HepG2 (cell line): ENCODE results near the gene LDAH. TPM values are rescaled to one million over a fixed set of nuclear protein-coding genes. Genes with fewer than 3 reads are reported as not detected.

ENCODE experiments used
- DPF2 ChIP-seq: sonication (generic); formaldehyde crosslinking; IDR thresholded peaks from 2 replicates; pipeline ENCODE4 v1.4.0; 2020; ENCODE audit warnings: mild to moderate bottlenecking, low read depth, missing genetic modification reagents, borderline replicate concordance
- HNF4G ChIP-seq, 2 experiments: sonication (generic) in 1 of 2; formaldehyde crosslinking in 1 of 2; IDR thresholded peaks; 2 replicates each; pipeline versions ENCODE4 v1.4.0 to v1.6.1; 2011 to 2020; ENCODE audit warnings: borderline replicate concordance in 2 of 2, low read depth in 2 of 2, mild to moderate bottlenecking in 2 of 2, low read length in 1 of 2, missing genetic modification reagents in 1 of 2, moderate library complexity in 1 of 2
- IKZF1 ChIP-seq: fragments of 450-650 bp; IDR thresholded peaks from 2 replicates; pipeline ENCODE4 v1.7.1; 2016
- KAT7 ChIP-seq: IDR thresholded peaks from 2 replicates; pipeline ENCODE4 v1.6.1; 2018; ENCODE audit warnings: borderline replicate concordance, missing compliant biosample characterization
- LCORL ChIP-seq, 2 experiments: fragments of 450-650 bp in 1 of 2; sonication (generic) in 1 of 2; formaldehyde crosslinking in 1 of 2; IDR thresholded peaks; 2 replicates each; pipeline versions ENCODE4 v1.5.0 to v1.6.1; 2017 to 2020; ENCODE audit warnings: antibody characterized with exemption in 1 of 2, missing genetic modification reagents in 1 of 2
- MEIS2 ChIP-seq: sonication (generic); formaldehyde crosslinking; IDR thresholded peaks from 2 replicates; pipeline ENCODE4 v1.9.0; 2021; ENCODE audit warnings: mild to moderate bottlenecking, missing genetic modification reagents
- MZF1 ChIP-seq: sonication (generic); formaldehyde crosslinking; IDR thresholded peaks from 2 replicates; pipeline ENCODE4 v1.8.1; 2023; ENCODE audit warnings: mild to moderate bottlenecking, missing genetic modification reagents, borderline replicate concordance
- PCBP2 ChIP-seq: fragments of 200-400 bp; formaldehyde crosslinking; optimal IDR thresholded peaks from 2 replicates; pipeline ENCODE3; 2018; ENCODE audit warnings: low read length, low read depth; ENCODE audit not compliant: poor library complexity, severe bottlenecking
- POLR2AphosphoS2 ChIP-seq: IDR thresholded peaks from 2 replicates; pipeline ENCODE4 v1.6.1; 2011; ENCODE audit warnings: low read depth, low read length, improper control_type of control experiment
- SALL2 ChIP-seq: sonication (generic); formaldehyde crosslinking; IDR thresholded peaks from 2 replicates; pipeline ENCODE4 v1.8.1; 2023; ENCODE audit warnings: mild to moderate bottlenecking, missing genetic modification reagents, inconsistent platforms
- SSRP1 ChIP-seq: IDR thresholded peaks from 2 replicates; pipeline ENCODE4 v1.6.1; 2016; ENCODE audit warnings: control low read depth
- TBL1XR1 ChIP-seq: fragments of 150-350 bp; IDR thresholded peaks from 2 replicates; pipeline ENCODE4 v1.6.1; 2014; ENCODE audit warnings: borderline replicate concordance, low read length; ENCODE audit not compliant: partially characterized antibody
- YEATS4 ChIP-seq: sonication (generic); formaldehyde crosslinking; IDR thresholded peaks from 2 replicates; pipeline ENCODE4 v1.4.0; 2020; ENCODE audit warnings: missing genetic modification reagents, borderline replicate concordance
- ZNF10 ChIP-seq: sonication (generic); formaldehyde crosslinking; IDR thresholded peaks from 2 replicates; pipeline ENCODE4 v1.4.0; 2020; ENCODE audit warnings: mild to moderate bottlenecking, low read depth, missing genetic modification reagents, borderline replicate concordance
- ZNF264 ChIP-seq: sonication (generic); formaldehyde crosslinking; IDR thresholded peaks from 2 replicates; pipeline ENCODE4 v1.4.0; 2020; ENCODE audit warnings: missing genetic modification reagents
- ZNF383 ChIP-seq: sonication (generic); formaldehyde crosslinking; IDR thresholded peaks from 2 replicates; pipeline ENCODE4 v1.4.0; 2020; ENCODE audit warnings: missing genetic modification reagents, mild to moderate bottlenecking, borderline replicate concordance
- ZNF510 ChIP-seq: sonication (generic); formaldehyde crosslinking; IDR thresholded peaks from 2 replicates; pipeline ENCODE4 v1.4.0; 2020; ENCODE audit warnings: low read depth, mild to moderate bottlenecking, missing genetic modification reagents
- ZNF616 ChIP-seq: sonication (generic); formaldehyde crosslinking; IDR thresholded peaks from 2 replicates; pipeline ENCODE4 v1.5.0; 2020; ENCODE audit warnings: low read depth, mild to moderate bottlenecking, missing genetic modification reagents
- ZNF782 ChIP-seq: sonication (generic); formaldehyde crosslinking; IDR thresholded peaks from 2 replicates; pipeline ENCODE4 v1.4.0; 2020; ENCODE audit warnings: missing genetic modification reagents, mild to moderate bottlenecking, borderline replicate concordance
- ZNF788 ChIP-seq: sonication (generic); formaldehyde crosslinking; IDR thresholded peaks from 2 replicates; pipeline ENCODE4 v1.5.0; 2020; ENCODE audit warnings: mild to moderate bottlenecking, missing genetic modification reagents, borderline replicate concordance
- polyA plus RNA-seq, 8 experiments: library from polyadenylated mRNA; depleted of rRNA in 3 of 8; stranded (reverse) in 7 of 8; unstranded in 1 of 8; fragments of >200 nt; fragmentation: Illumina TruSeq in 4 of 8; extraction: Trizol in 4 of 8; gene quantifications; 2 replicates each; pipeline versions ENCODE4 v1.2.1 to v1.2.3, GENCODE V29; 2011 to 2016; ENCODE audit warnings: low read depth in 4 of 8, missing spikeins in 1 of 8, mixed read lengths in 1 of 8; ENCODE audit not compliant: insufficient read depth in 1 of 8
- total RNA-seq, 5 experiments: library from RNA; depleted of rRNA; stranded (reverse); fragments of >200 nt; fragmentation: Illumina TruSeq; extraction: Trizol; gene quantifications; 2 replicates each; pipeline ENCODE4 v1.2.3, GENCODE V29; 2016; ENCODE audit warnings: low read depth in 1 of 5
- TF ChIP-seq, protein P1 (sequence below): sonication (generic); formaldehyde crosslinking; IDR thresholded peaks from 2 replicates; pipeline ENCODE4 v1.4.0; 2020; ENCODE audit warnings: missing genetic modification reagents
- TF ChIP-seq, protein P2 (sequence below): IDR thresholded peaks from 2 replicates; pipeline ENCODE4 v1.6.1; 2016; ENCODE audit warnings: low read depth
- TF ChIP-seq, protein P3 (sequence below): sonication (generic); formaldehyde crosslinking; IDR thresholded peaks from 2 replicates; pipeline ENCODE4 v1.5.1; 2020; ENCODE audit warnings: missing genetic modification reagents, mild to moderate bottlenecking, borderline replicate concordance
- TF ChIP-seq, protein P4 (sequence below): sonication (generic); formaldehyde crosslinking; IDR thresholded peaks from 2 replicates; pipeline ENCODE4 v1.8.1; 2023; ENCODE audit warnings: mild to moderate bottlenecking, missing genetic modification reagents, borderline replicate concordance

LDAH gene
- total and polyA plus RNA-seq, 2 of the 13 experiments (the other 11 are each of a cell fraction or from before 2014, with no cell fraction given), result 28.8 to 46.2 TPM

DNA sequence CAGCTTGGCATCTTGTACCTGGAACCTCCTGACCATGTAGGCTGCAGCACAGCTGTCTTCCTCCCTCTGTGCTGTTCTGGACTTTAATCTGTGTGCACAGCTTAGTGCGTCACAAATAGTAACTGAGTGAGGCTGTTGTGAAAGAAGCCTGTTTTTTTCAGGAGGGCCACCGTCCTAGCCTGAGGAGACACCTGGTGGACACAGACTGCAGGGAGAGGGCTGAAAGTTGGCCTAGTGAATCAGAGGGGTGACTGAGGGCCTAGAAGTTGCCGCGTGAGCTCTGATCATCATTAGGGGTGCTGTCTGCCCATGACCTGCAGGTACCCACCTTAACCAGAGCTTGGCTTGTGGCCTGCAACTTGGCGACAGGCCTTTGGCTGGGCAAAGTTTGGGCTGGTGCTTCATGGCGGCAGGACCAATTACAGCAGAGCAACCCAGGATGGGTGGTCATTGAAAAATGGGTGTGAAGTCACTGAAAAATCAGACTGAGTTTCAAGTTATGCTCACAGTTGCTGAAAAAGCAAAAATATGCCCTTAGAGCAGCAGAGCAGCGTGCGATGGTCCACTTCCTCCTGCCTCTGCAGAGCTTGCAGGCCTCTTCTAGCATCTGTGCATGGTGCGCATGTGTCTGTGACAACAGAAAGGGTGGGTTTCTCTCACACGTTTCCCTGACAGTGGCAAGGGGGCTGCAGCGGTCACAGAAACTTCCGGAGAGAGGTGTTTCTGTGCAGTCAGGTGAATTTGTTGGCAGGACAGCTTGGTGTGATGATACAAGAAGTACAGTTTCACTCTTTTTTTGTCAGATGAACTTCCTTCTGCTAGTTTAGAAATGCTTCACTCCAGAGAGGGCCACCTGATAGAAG, 146.3 kb downstream of the LDAH start (continued):
- TF ChIP-seq PCBP2, result no peak
- TF ChIP-seq, protein P1, sequence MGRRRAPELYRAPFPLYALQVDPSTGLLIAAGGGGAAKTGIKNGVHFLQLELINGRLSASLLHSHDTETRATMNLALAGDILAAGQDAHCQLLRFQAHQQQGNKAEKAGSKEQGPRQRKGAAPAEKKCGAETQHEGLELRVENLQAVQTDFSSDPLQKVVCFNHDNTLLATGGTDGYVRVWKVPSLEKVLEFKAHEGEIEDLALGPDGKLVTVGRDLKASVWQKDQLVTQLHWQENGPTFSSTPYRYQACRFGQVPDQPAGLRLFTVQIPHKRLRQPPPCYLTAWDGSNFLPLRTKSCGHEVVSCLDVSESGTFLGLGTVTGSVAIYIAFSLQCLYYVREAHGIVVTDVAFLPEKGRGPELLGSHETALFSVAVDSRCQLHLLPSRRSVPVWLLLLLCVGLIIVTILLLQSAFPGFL (CRISPR knock-in tag), result no peak
- no peak for TF ChIP-seq ZNF383 (CRISPR knock-in tag)
- TF ChIP-seq, protein P2, sequence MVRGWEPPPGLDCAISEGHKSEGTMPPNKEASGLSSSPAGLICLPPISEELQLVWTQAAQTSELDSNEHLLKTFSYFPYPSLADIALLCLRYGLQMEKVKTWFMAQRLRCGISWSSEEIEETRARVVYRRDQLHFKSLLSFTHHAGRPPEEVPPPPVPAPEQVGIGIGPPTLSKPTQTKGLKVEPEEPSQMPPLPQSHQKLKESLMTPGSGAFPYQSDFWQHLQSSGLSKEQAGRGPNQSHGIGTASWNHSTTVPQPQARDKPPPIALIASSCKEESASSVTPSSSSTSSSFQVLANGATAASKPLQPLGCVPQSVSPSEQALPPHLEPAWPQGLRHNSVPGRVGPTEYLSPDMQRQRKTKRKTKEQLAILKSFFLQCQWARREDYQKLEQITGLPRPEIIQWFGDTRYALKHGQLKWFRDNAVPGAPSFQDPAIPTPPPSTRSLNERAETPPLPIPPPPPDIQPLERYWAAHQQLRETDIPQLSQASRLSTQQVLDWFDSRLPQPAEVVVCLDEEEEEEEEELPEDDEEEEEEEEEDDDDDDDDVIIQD (CRISPR knock-in tag), result peak; percentile 97
- TF ChIP-seq ZNF788, result peak; percentile 90
- TF ChIP-seq, protein P3, sequence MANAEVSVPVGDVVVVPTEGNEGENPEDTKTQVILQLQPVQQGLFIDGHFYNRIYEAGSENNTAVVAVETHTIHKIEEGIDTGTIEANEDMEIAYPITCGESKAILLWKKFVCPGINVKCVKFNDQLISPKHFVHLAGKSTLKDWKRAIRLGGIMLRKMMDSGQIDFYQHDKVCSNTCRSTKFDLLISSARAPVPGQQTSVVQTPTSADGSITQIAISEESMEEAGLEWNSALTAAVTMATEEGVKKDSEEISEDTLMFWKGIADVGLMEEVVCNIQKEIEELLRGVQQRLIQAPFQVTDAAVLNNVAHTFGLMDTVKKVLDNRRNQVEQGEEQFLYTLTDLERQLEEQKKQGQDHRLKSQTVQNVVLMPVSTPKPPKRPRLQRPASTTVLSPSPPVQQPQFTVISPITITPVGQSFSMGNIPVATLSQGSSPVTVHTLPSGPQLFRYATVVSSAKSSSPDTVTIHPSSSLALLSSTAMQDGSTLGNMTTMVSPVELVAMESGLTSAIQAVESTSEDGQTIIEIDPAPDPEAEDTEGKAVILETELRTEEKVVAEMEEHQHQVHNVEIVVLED (CRISPR knock-in tag), result peak; percentile 54; the same call in 1 of the 2 replicates
- TF ChIP-seq KAT7 (CRISPR knock-in tag), result peak; percentile 92
- TF ChIP-seq TBL1XR1, result peak; percentile 71
- TF ChIP-seq ZNF616 (CRISPR knock-in tag), result no peak
- no peak for TF ChIP-seq ZNF10
- TF ChIP-seq IKZF1, result no peak
- no peak for TF ChIP-seq MZF1 (CRISPR knock-in tag)
- TF ChIP-seq LCORL (IDR thresholded peaks at IDR 0.05), result no peak
- peak; percentile 91 for TF ChIP-seq LCORL (CRISPR knock-in tag; IDR thresholded peaks at IDR 0.05)
- TF ChIP-seq ZNF782 (CRISPR knock-in tag), result peak; percentile 75; the same call in 1 of the 2 replicates
- TF ChIP-seq, protein P4, sequence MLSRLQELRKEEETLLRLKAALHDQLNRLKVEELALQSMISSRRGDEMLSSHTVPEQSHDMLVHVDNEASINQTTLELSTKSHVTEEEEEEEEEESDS (CRISPR knock-in tag), result 0 out of 2 replicates have a peak, but pooled peaks have one; percentile 90
- no peak; the same call in 1 of the 2 replicates for TF ChIP-seq POLR2AphosphoS2
- peak; percentile 37; the same call in 1 of the 2 replicates for TF ChIP-seq SALL2 (CRISPR knock-in tag)
- peak; percentile 99 for TF ChIP-seq SSRP1
- 0 out of 2 replicates have a peak, but pooled peaks have one; percentile 49 for TF ChIP-seq ZNF510 (CRISPR knock-in tag)
- TF ChIP-seq HNF4G (IDR thresholded peaks at IDR 0.05; ENCODE audit: borderline replicate concordance, low read depth, low read length), result peak; percentile 98
- peak; percentile 97 for TF ChIP-seq HNF4G (CRISPR knock-in tag; IDR thresholded peaks at IDR 0.05; ENCODE audit: borderline replicate concordance, low read depth)
- 0 out of 2 replicates have a peak, but pooled peaks have one; percentile 60 for TF ChIP-seq MEIS2
- TF ChIP-seq ZNF264 (CRISPR knock-in tag), result peak; percentile 98
- peak; percentile 90; the same call in 1 of the 2 replicates for TF ChIP-seq DPF2 (CRISPR knock-in tag)
- TF ChIP-seq YEATS4 (CRISPR knock-in tag), result peak; percentile 81; the same call in 1 of the 2 replicates
